DOHH2 (cell line): ENCODE measurements around the gene TRPC3.
A peak's percentile ranks its signal among the peaks of the same experiment; 100 is the strongest.

Source experiments
- H3F3A ChIP-seq: fragments of 200-600 bp; sonication (generic), shearing (Covaris generic); 2 replicates; pipeline ENCODE4 v1.6.0; 2016; ENCODE audit warnings: antibody characterized with exemption, mild to moderate bottlenecking; ENCODE audit not compliant: control insufficient read depth, insufficient read depth
- H3K27ac ChIP-seq: fragments of 200-600 bp; sonication (generic); 2 replicates; pipeline ENCODE4 v1.5.1; 2014; ENCODE audit warnings: low read depth, mild to moderate bottlenecking, low read length, moderate library complexity
- H3K27me3 ChIP-seq: fragments of 200-600 bp; sonication (generic); 2 replicates; pipeline ENCODE4 v1.6.1; 2014; ENCODE audit warnings: mild to moderate bottlenecking, low read length, mixed read lengths; ENCODE audit not compliant: control insufficient read depth
- H3K36me3 ChIP-seq: fragments of 200-600 bp; sonication (generic); 2 replicates; pipeline ENCODE4 v1.6.1; 2014; ENCODE audit warnings: mild to moderate bottlenecking, low read length, moderate library complexity, mixed read lengths; ENCODE audit not compliant: control insufficient read depth
- H3K4me1 ChIP-seq: fragments of 200-600 bp; sonication (generic); 2 replicates; pipeline ENCODE4 v1.6.1; 2014; ENCODE audit warnings: mild to moderate bottlenecking, low read length, mixed read lengths; ENCODE audit not compliant: control insufficient read depth
- H3K4me2 ChIP-seq: fragments of 200-600 bp; sonication (generic); 2 replicates; pipeline ENCODE4 v1.6.0; 2014; ENCODE audit warnings: mild to moderate bottlenecking, low read length, moderate library complexity
- H3K4me3 ChIP-seq: fragments of 200-600 bp; sonication (generic); 2 replicates; pipeline ENCODE4 v1.5.1; 2014; ENCODE audit warnings: mild to moderate bottlenecking, low read length, mixed read lengths
- H3K79me2 ChIP-seq: fragments of 200-600 bp; sonication (generic); 2 replicates; pipeline ENCODE4 v1.6.1; 2014; ENCODE audit warnings: mild to moderate bottlenecking, low read length, mixed read lengths; ENCODE audit not compliant: control insufficient read depth
- H3K9me2 ChIP-seq: fragments of 200-600 bp; sonication (generic); replicated peaks from 2 replicates; pipeline ENCODE4 v1.6.1; 2014; ENCODE audit warnings: mild to moderate bottlenecking, low read length, mixed read lengths; ENCODE audit not compliant: control insufficient read depth
- H3K9me3 ChIP-seq: fragments of 200-600 bp; sonication (generic); 2 replicates; pipeline ENCODE4 v1.6.1; 2014; ENCODE audit warnings: antibody characterized with exemption, low read length, mixed read lengths; ENCODE audit not compliant: control insufficient read depth, insufficient read depth
- H4K20me1 ChIP-seq: fragments of 200-600 bp; sonication (generic); 2 replicates; pipeline ENCODE4 v1.6.0; 2014; ENCODE audit warnings: low read depth, mild to moderate bottlenecking, antibody characterized with exemption, low read length, moderate library complexity; ENCODE audit not compliant: control insufficient read depth, insufficient read depth
- EZH2phosphoT487 ChIP-seq: fragments of 200-600 bp; sonication (generic); IDR thresholded peaks from 2 replicates; pipeline ENCODE4 v1.6.1; 2017; ENCODE audit warnings: borderline replicate concordance, mild to moderate bottlenecking, antibody characterized with exemption, low read length, moderate library complexity, mixed read lengths
- TF ChIP-seq, protein P1 (sequence below): fragments of 200-600 bp; sonication (generic); IDR thresholded peaks from one replicate; pipeline ENCODE4 v1.5.1; 2014; ENCODE audit warnings: antibody characterized with exemption, mild to moderate bottlenecking, low read depth, low read length; ENCODE audit not compliant: poor library complexity, severe bottlenecking

TRPC3 gene

DNA sequence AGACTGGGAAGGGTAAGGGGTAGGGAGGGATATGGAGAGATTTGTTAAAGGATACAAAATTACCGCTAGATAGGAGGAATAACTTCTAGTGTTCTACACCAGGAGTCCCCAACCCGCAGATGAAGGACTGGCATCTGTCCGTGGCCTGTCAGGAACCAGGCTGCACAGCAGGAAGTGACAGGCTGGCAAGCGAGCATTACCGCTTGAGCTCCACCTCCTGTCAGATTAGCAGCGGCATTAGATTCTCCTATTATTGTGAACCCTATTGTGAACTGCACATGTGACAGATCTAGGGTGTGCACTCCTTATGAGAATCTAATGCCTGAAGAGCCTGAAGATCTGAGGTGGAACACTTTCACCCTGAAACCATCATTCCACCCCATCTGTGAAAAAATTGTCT is 53.7 kb downstream of the TRPC3 start:
- H3K27me3 ChIP-seq = no peaks in the 10 kb centered on the region; the same call in none of the 2 replicates
- no peaks in the 10 kb centered on the region for H4K20me1 ChIP-seq
- 0 out of 2 replicates have a peak overlapping the region, but pooled peaks have one; percentile 24 for H3K4me2 ChIP-seq

DNA sequence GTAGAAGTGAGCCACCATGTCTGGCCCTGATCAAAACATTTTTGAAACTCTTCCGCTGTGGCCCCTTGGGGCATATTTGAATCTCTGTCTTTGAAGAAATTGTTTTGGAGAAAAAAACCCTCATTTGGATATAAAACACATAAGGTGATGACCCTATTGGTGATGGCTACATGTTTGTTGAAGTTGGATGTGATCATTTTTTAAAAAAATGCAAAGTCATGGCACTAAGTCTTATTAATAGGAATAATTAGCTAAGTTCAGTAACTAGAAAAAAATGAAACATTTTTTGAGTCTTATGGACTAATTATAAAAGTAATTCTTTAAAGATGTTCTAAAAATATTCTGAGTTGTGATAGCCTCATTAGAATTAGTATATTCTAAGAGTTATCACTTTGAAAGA is 63.7 kb downstream of the TRPC3 start:
- peaks cover 10% of the 10 kb centered on the region for H3K27me3 ChIP-seq
- H3K4me2 ChIP-seq = no peak overlapping the region
- H3K4me1 ChIP-seq = peaks cover 5% of the 10 kb centered on the region
- no peaks in the 10 kb centered on the region for H4K20me1 ChIP-seq
- TF ChIP-seq EZH2phosphoT487 = no peak
- TF ChIP-seq, protein P1, sequence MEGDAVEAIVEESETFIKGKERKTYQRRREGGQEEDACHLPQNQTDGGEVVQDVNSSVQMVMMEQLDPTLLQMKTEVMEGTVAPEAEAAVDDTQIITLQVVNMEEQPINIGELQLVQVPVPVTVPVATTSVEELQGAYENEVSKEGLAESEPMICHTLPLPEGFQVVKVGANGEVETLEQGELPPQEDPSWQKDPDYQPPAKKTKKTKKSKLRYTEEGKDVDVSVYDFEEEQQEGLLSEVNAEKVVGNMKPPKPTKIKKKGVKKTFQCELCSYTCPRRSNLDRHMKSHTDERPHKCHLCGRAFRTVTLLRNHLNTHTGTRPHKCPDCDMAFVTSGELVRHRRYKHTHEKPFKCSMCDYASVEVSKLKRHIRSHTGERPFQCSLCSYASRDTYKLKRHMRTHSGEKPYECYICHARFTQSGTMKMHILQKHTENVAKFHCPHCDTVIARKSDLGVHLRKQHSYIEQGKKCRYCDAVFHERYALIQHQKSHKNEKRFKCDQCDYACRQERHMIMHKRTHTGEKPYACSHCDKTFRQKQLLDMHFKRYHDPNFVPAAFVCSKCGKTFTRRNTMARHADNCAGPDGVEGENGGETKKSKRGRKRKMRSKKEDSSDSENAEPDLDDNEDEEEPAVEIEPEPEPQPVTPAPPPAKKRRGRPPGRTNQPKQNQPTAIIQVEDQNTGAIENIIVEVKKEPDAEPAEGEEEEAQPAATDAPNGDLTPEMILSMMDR = no peak
- H3K9me2 ChIP-seq = no peaks in the 10 kb centered on the region
- no peaks in the 10 kb centered on the region for H3F3A ChIP-seq
- no peak overlapping the region for H3K4me3 ChIP-seq
- H3K36me3 ChIP-seq = no peaks in the 10 kb centered on the region
- no peaks in the 10 kb centered on the region for H3K9me3 ChIP-seq
- H3K79me2 ChIP-seq = no peaks in the 10 kb centered on the region
- H3K27ac ChIP-seq = no peak overlapping the region

More for the DNA sequence above, 53.7 kb downstream of the TRPC3 start:
- Histone ChIP-seq H3K9me2 (no peaks in the 10 kb centered on the region), H3K36me3 (no peaks in the 10 kb centered on the region), H3F3A (no peaks in the 10 kb centered on the region), H3K27ac (no peak overlapping the region), H3K4me3 (no peak overlapping the region), H3K9me3 (no peaks in the 10 kb centered on the region), H3K4me1 (no peaks in the 10 kb centered on the region), H3K79me2 (no peaks in the 10 kb centered on the region)
- TF ChIP-seq, protein P1 = no peak
- no peak for TF ChIP-seq EZH2phosphoT487

DNA sequence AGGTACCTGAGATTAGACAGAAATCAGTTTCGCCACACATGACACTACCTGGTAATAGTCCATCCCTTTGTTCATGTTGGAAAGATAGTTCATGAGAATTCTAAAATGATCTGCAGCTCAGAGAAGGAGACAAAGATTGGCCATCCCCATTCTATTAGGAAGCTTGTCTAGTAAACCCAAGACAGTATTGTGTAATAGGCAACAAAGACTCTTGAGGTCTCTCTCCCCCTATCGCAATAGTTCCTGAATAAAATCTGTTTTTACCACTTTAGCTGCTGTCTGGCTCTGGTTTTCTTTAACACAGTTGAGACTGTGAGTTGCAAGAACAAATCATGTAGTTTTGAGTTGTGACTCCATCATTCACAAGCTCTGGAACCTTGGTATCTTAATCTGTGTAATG is 66.7 kb downstream of the TRPC3 start:
- Histone ChIP-seq H3K36me3 (no peaks in the 10 kb centered on the region), H4K20me1 (no peaks in the 10 kb centered on the region), H3K27ac (no peak overlapping the region), H3K4me1 (peaks cover 5% of the 10 kb centered on the region), H3F3A (no peaks in the 10 kb centered on the region), H3K4me2 (no peak overlapping the region), H3K79me2 (no peaks in the 10 kb centered on the region), H3K4me3 (no peak overlapping the region), H3K9me2 (no peaks in the 10 kb centered on the region), H3K9me3 (no peaks in the 10 kb centered on the region), H3K27me3 (peaks cover 18% of the 10 kb centered on the region)
- TF ChIP-seq EZH2phosphoT487 = no peak
- TF ChIP-seq, protein P1 = no peak

DNA sequence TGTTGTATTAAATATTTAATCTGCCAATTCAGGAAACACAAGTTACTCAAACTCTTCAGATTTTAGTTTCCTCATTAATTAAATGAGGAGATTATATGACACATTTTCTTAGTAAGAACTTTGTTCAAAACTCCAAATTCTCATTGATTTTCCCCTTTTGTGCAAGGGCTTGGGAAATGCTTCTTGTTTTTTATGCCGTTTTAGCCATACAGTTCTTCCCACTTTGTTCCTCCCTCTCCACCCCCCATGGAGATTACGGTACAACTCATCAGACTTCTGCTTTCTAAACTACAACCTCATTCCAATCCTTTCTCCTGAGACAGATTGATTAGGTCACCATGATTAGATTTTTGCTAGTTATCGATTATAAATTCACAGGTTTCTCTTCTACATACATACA is 70.7 kb downstream of the TRPC3 start:
- Histone ChIP-seq H3K4me2 (no peak overlapping the region), H3K27me3 (peaks cover 22% of the 10 kb centered on the region), H4K20me1 (no peaks in the 10 kb centered on the region), H3F3A (no peaks in the 10 kb centered on the region), H3K9me2 (no peaks in the 10 kb centered on the region), H3K36me3 (no peaks in the 10 kb centered on the region), H3K27ac (no peak overlapping the region), H3K79me2 (no peaks in the 10 kb centered on the region), H3K4me3 (no peak overlapping the region), H3K9me3 (no peaks in the 10 kb centered on the region), H3K4me1 (no peaks in the 10 kb centered on the region)
- TF ChIP-seq EZH2phosphoT487 = no peak
- TF ChIP-seq, protein P1 = no peak
